GM12878 (cell line): ENCODE measurements around the gene KCTD6. TPM values are rescaled to one million over a fixed set of nuclear protein-coding genes. Genes with fewer than 3 reads are reported as not detected.

Experiments
- ATAC-seq: fragments of 200-7000 bp; cut with Tn5 transposase; 3 replicates; pipeline ENCODE4 v1.9.1; 2020; ENCODE audit warnings: mild to moderate bottlenecking, moderate library complexity
- BruUV-seq: library from RNA; stranded (reverse); fragments of 400-500 nt; replicated peaks from 2 replicates; lab custom pipeline; 2021; lab: Mats Ljungman, UMichigan
- CTCF ChIA-PET: fragments of 300-600 bp; sonication (Branson Sonifier 250); formaldehyde crosslinking; extraction: SDS; loops from one replicate; lab custom pipeline; 2021; ENCODE audit warnings: inconsistent platforms; lab: Yijun Ruan, JAX
- POLR2A ChIA-PET: fragments of 350-600 bp; formaldehyde crosslinking; extraction: SDS; loops from one replicate; lab custom pipeline; 2021; ENCODE audit warnings: inconsistent platforms; lab: Charles Lee
- RAD21 ChIA-PET: fragments of 300-600 bp; sonication (Branson Sonifier 250); formaldehyde crosslinking; loops from one replicate; lab custom pipeline; 2023; ENCODE audit warnings: antibody characterized with exemption; ENCODE audit not compliant: unreplicated experiment; lab: Charles Lee
- SMC1A ChIA-PET: fragments of 300-600 bp; sonication (Branson Sonifier 250); formaldehyde crosslinking; loops from one replicate; lab custom pipeline; 2023; ENCODE audit not compliant: unreplicated experiment, uncharacterized antibody; lab: Charles Lee
- DNase-seq: peaks from one replicate; pipeline ENCODE4 v3.0.0-alpha.2; 2011; ENCODE audit warnings: low read depth, low spot score
- FAIRE-seq: peaks from 3 replicates; lab custom pipeline; 2011; peaks lifted over from hg19 to GRCh38; lab: Jason Lieb, UNC
- H2AFZ ChIP-seq: 2 replicates; pipeline ENCODE4 v1.6.0; 2011; ENCODE audit warnings: low read depth, low read length, control low read depth; ENCODE audit not compliant: control insufficient read depth
- H3K27ac ChIP-seq: 2 replicates; pipeline ENCODE4 v1.5.1; 2011; ENCODE audit warnings: control low read depth; ENCODE audit not compliant: control insufficient read depth, insufficient read depth
- H3K27me3 ChIP-seq, 2 experiments: replicated peaks in 1 of 2; 2 replicates each; pipeline versions ENCODE4 v1.6.0 to v1.6.1; 2011; ENCODE audit warnings: low read length in 1 of 2; ENCODE audit not compliant: control insufficient read depth in 2 of 2, insufficient read depth in 2 of 2
- H3K36me3 ChIP-seq, 2 experiments: 2 replicates each; pipeline ENCODE4 v1.5.1; 2011; ENCODE audit warnings: low read length in 1 of 2; ENCODE audit not compliant: control insufficient read depth in 2 of 2, insufficient read depth in 2 of 2
- H3K4me1 ChIP-seq: 2 replicates; pipeline ENCODE4 v1.6.1; 2011; ENCODE audit warnings: mild to moderate bottlenecking, low read length, moderate library complexity, mixed read lengths; ENCODE audit not compliant: control insufficient read depth, insufficient read depth
- H3K4me2 ChIP-seq: 2 replicates; pipeline ENCODE4 v1.6.0; 2011; ENCODE audit warnings: control low read depth; ENCODE audit not compliant: control insufficient read depth, insufficient read depth
- H3K4me3 ChIP-seq: fragments of 200-600 bp; sonication (generic); 2 replicates; pipeline ENCODE4 v1.5.1; 2016
- H3K79me2 ChIP-seq: 2 replicates; pipeline ENCODE4 v1.6.0; 2011; ENCODE audit warnings: low read length; ENCODE audit not compliant: control insufficient read depth, insufficient read depth
- H3K9ac ChIP-seq: 2 replicates; pipeline ENCODE4 v1.8.0; 2011; ENCODE audit warnings: low read length, control low read depth, mixed read lengths; ENCODE audit not compliant: control insufficient read depth, insufficient read depth
- H3K9me3 ChIP-seq: replicated peaks from 3 replicates; pipeline ENCODE4 v1.5.1; 2011; ENCODE audit warnings: mild to moderate bottlenecking, low read length; ENCODE audit not compliant: control insufficient read depth, insufficient read depth
- H4K20me1 ChIP-seq: 2 replicates; pipeline ENCODE4 v1.6.0; 2011; ENCODE audit not compliant: control insufficient read depth, insufficient read depth
- ATF2 ChIP-seq: IDR thresholded peaks from 2 replicates; pipeline ENCODE4 v1.6.1; 2012; ENCODE audit warnings: low read length, inconsistent platforms
- CTCF ChIP-seq, 3 experiments: IDR thresholded peaks in 2 of 3; conservative IDR thresholded peaks in 1 of 3; 2 replicates each; pipeline ENCODE4 v1.5.1; 2011; ENCODE audit warnings: low read depth in 3 of 3, low read length in 3 of 3, mild to moderate bottlenecking in 3 of 3, control low read depth in 2 of 3, moderate library complexity in 2 of 3, inconsistent platforms in 1 of 3, mixed read lengths in 1 of 3; ENCODE audit not compliant: control insufficient read depth in 2 of 3, insufficient read depth in 1 of 3; ENCODE audit errors: extremely low read depth in 1 of 3
- LARP7 ChIP-seq: fragments of 450-650 bp; IDR thresholded peaks from 2 replicates; pipeline ENCODE4 v1.6.1; 2017; ENCODE audit warnings: mild to moderate bottlenecking
- NFXL1 ChIP-seq: fragments of 450-650 bp; IDR thresholded peaks from 2 replicates; pipeline ENCODE4 v1.6.1; 2017; ENCODE audit warnings: antibody characterized with exemption, mild to moderate bottlenecking, borderline replicate concordance
- NFYA ChIP-seq: IDR thresholded peaks from 2 replicates; pipeline ENCODE4 v1.6.1; 2011; ENCODE audit warnings: low read depth, mild to moderate bottlenecking, low read length, improper control_type of control experiment, borderline replicate concordance
- NKRF ChIP-seq: fragments of 450-650 bp; conservative IDR thresholded peaks from 2 replicates; pipeline ENCODE4 v1.6.1; 2017; ENCODE audit warnings: mild to moderate bottlenecking, moderate library complexity
- NR2C1 ChIP-seq: fragments of 450-650 bp; IDR thresholded peaks from 2 replicates; pipeline ENCODE4 v1.6.1; 2017; ENCODE audit warnings: antibody characterized with exemption, mild to moderate bottlenecking, moderate library complexity
- PML ChIP-seq: IDR thresholded peaks from 2 replicates; pipeline ENCODE4 v1.6.1; 2012; ENCODE audit warnings: low read length, inconsistent platforms
- TBL1XR1 ChIP-seq: IDR thresholded peaks from 2 replicates; pipeline ENCODE4 v1.6.1; 2012; ENCODE audit warnings: low read depth, low read length, improper control_type of control experiment
- YY1 ChIP-seq: IDR thresholded peaks from 2 replicates; pipeline ENCODE4 v1.6.1; 2011; ENCODE audit warnings: low read depth, mild to moderate bottlenecking, low read length
- ZBTB11 ChIP-seq: fragments of 450-650 bp; formaldehyde crosslinking; IDR thresholded peaks from 2 replicates; pipeline ENCODE4 v1.5.0; 2022; ENCODE audit warnings: mild to moderate bottlenecking, missing genetic modification characterization
- ZNF207 ChIP-seq: fragments of 450-650 bp; IDR thresholded peaks from 2 replicates; pipeline ENCODE4 v1.6.1; 2014; ENCODE audit warnings: antibody characterized with exemption, mild to moderate bottlenecking, borderline replicate concordance
- ZNF274 ChIP-seq: IDR thresholded peaks from one replicate; pipeline ENCODE4 v1.8.0; 2011; ENCODE audit not compliant: insufficient read length, insufficient read depth
- WGBS: methylation state at CpG from one replicate; pipeline ENCODE4 v1.1.6; 2016; ENCODE audit warnings: low lambda C conversion rate; ENCODE audit not compliant: insufficient replicate concordance, insufficient coverage; ENCODE audit errors: missing lambda C conversion rate; 5-methylcytosine and 5-hydroxymethylcytosine counted together
- in situ Hi-C: fragments of 300-500 bp; cut with MboI; formaldehyde crosslinking; loops from 9 replicates; pipeline ENCODE4 v1.14.3; 2018; ENCODE audit warnings: mixed read lengths
- intact Hi-C: fragments of 100-400 bp; cut with micrococcal nuclease; formaldehyde crosslinking; loops from one replicate; pipeline ENCODE4 v1.14.2; 2022; ENCODE audit not compliant: unreplicated experiment
- polyA plus RNA-seq, 11 experiments: library from polyadenylated mRNA; depleted of rRNA in 4 of 11; unstranded in 6 of 11; stranded (reverse) in 5 of 11; fragments of >200 nt; fragmentation: Nextera tagmentation in 4 of 11; fragmentation: Illumina TruSeq in 1 of 11; extraction: Ambion mirVana in 4 of 11; extraction: Trizol in 1 of 11; gene quantifications; 1 replicate in 1 of 11; 2 replicates in 10 of 11; pipeline versions ENCODE4 v1.2.1 to v1.2.3, GENCODE V29; 2011 to 2016; ENCODE audit warnings: inconsistent platforms in 2 of 11, missing spikeins in 2 of 11, low read depth in 1 of 11
- total RNA-seq, 4 experiments: library from RNA; depleted of rRNA in 3 of 4; stranded (reverse); fragments of >200 nt in 3 of 4; fragmentation: Illumina TruSeq in 1 of 4; extraction: Trizol in 1 of 4; gene quantifications; 2 replicates each; pipeline versions ENCODE4 v1.2.1 to v1.2.3, GENCODE V29; 2013 to 2021

Gene KCTD6
- total and polyA plus RNA-seq, 10 of the 15 experiments (the other 5 are each of a cell fraction or from before 2014, with no cell fraction given), result 5.2 to 10.7 (median 8.7) TPM

- in situ Hi-C loops, result loop anchor here (10.0 kb wide), 1 partner anchor 211 kb away; no protein-coding TSS in a partner anchor
- no peak overlapping the region for H3K27ac ChIP-seq
- no peak for FAIRE-seq
- no peaks in the 10 kb centered on the region for H3K9me3 ChIP-seq
- SMC1A ChIA-PET, result interaction anchor here (1.1 to 4.0 kb wide), 3 partner anchors 41 to 359 kb away, joined by 3 to 20 read pairs (median 3); partner anchors contain the start of genes HTD2 and RPP14
- WGBS, result 60% methylated on average over 1 of the region's 2 CpGs
- H3K9ac ChIP-seq, result no peak overlapping the region
- no TSS peak for BruUV-seq
- H2AFZ ChIP-seq, result no peak overlapping the region
- POLR2A ChIA-PET, result no interaction called here
- H3K4me1 ChIP-seq, result no peaks in the 10 kb centered on the region
- H3K27me3 ChIP-seq, result no peaks in the 10 kb centered on the region; a peak in 1 of 4 replicates
- DNase-seq, result no peak
- H3K36me3 ChIP-seq, result no peaks in the 10 kb centered on the region
- no peak overlapping the region for H3K4me2 ChIP-seq
- no peak for ATAC-seq
- intact Hi-C loops, result no loop called here
- H3K79me2 ChIP-seq, result no peaks in the 10 kb centered on the region
- RAD21 ChIA-PET, result interaction anchor here (0.6 kb wide), 1 partner anchor 267 kb away, joined by 3 read pairs; no protein-coding TSS in a partner anchor
- CTCF ChIA-PET, result interaction anchor here (0.8 to 4.5 kb wide), 3 partner anchors 94 to 348 kb away, joined by 3 to 34 read pairs (median 3); partner anchors contain the start of genes HTD2 and RPP14
- no peaks in the 10 kb centered on the region for H4K20me1 ChIP-seq
- no peak overlapping the region for H3K4me3 ChIP-seq
- TF ChIP-seq ZNF207 (no peak), CTCF (IDR thresholded peaks at IDR 0.05 in 2 of 3, conservative IDR thresholded peaks at IDR 0.05 in 1 of 3; ENCODE audit: control insufficient read depth in 2 of 3, extremely low read depth in 1 of 3, insufficient read depth in 1 of 3, low read depth in 3 of 3, low read length in 3 of 3) (no peak), NR2C1 (no peak), PML (no peak), ZNF274 (no peak), ZBTB11 (CRISPR knock-in tag) (no peak), LARP7 (no peak), NKRF (no peak), TBL1XR1 (no peak), NFYA (no peak), NFXL1 (no peak), ATF2 (no peak), YY1 (no peak)
These were observed 43.9 kb downstream of the KCTD6 start for GRCh38 chr3:58535531-58536500.
